Muscle of back (tissue), 13 donors: Measurements from ENCODE around the gene CENPS. TPM values are rescaled to one million over a fixed set of nuclear protein-coding genes. Genes with fewer than 3 reads are reported as not detected.
A peak's percentile ranks its signal among the peaks of the same experiment; 100 is the strongest.

Source experiments
- DNase-seq, 3 donors: peaks; one replicate each; pipeline versions ENCODE4 v3.0.0 to v3.0.0-alpha.2; 2013
- long read RNA-seq, 9 donors: transcript quantifications; one replicate each; lab custom pipeline, GENCODE V29; 2026
- polyA plus RNA-seq, 10 donors: library from polyadenylated mRNA; unstranded; fragments of 120-200 nt; gene quantifications; one replicate each; pipeline ENCODE4 v1.2.1, GENCODE V29; 2013; ENCODE audit not compliant: insufficient read length in 10 of 10

Gene CENPS
- 10 to 100 TPM in 2 of 10 donors, 1 to 10 TPM in 8; 7.0 to 13.1 (median 8.6) TPM for polyA plus RNA-seq
- long read RNA-seq, donor 1, partial matches to known transcripts: 0 of 2 reads
- long read RNA-seq, donor 1, other reads (novel, unspliced or antisense): 0 of 2 reads
- long read RNA-seq, donor 2, transcript CENPS-204 (5 exons, 914 nt): major isoform, 6 of 7 reads
- long read RNA-seq, donor 2, partial matches to known transcripts: 0 of 7 reads
- long read RNA-seq, donor 2, other reads (novel, unspliced or antisense): 0 of 7 reads
- long read RNA-seq, donor 3: 0 reads
- long read RNA-seq, donor 4, partial matches to known transcripts: 0 of 5 reads
- long read RNA-seq, donor 4, other reads (novel, unspliced or antisense): 0 of 5 reads
- long read RNA-seq, donor 5, partial matches to known transcripts: 0 of 2 reads
- long read RNA-seq, donor 5, other reads (novel, unspliced or antisense): 0 of 2 reads
- long read RNA-seq, donor 6, transcript CENPS-204 (5 exons, 914 nt): major isoform, 6 of 7 reads
- long read RNA-seq, donor 6, partial matches to known transcripts: 0 of 7 reads
- long read RNA-seq, donor 6, other reads (novel, unspliced or antisense): 0 of 7 reads
- long read RNA-seq, donor 7, partial matches to known transcripts: 0 of 2 reads
- long read RNA-seq, donor 7, other reads (novel, unspliced or antisense): 0 of 2 reads
- long read RNA-seq, donor 8, partial matches to known transcripts: 0 of 4 reads
- long read RNA-seq, donor 8, other reads (novel, unspliced or antisense): 0 of 4 reads
- long read RNA-seq, donor 9: 0 reads

DNA sequence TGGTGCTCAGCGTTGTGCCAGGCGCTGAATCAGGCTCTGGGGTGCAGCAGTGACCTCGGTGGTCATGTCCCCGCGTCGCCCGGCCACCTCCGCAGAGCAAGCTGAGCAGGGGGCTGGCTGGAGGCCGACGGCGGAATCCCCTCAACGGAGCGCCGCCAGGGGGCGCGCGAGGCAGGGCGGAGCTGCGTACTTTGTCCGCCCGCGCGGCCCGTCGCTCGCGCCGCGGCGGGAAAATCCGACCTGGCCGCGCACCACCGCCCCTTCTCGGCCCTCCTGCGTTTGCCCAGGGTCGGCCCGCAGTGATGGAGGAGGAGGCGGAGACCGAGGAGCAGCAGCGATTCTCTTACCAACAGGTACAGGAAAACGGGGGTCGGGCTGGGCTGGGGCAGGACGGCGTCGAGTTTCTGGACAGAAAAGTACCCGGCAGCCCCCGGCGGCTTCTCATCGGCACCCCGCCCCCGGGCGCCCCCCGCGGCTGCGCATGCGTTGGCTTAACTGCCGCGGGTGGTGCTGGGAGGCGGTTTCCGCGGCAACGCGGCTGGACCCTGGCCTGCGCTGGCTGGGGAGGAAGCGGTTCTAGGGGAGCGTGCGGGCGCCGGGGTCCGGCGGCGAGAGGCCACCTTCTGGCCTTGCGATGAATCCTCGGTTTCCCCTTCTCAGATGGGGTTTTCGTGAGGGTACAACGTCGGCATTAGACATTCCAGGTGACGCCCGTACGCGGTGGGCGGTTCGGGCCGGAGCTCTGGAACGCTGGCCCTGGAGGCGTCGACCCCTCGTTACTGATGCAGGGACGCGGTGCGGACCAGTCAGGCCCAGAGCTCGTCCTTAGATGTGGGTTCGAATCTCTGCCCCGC is at the start of gene CENPS:
Gene CENPS (plus strand): TSS at position 218 of the 854 bp plus-strand sequence. CDS start 85 bp downstream, at position 303.
- DNase-seq: peak; percentile 91 to 98 (median 96)

DNA sequence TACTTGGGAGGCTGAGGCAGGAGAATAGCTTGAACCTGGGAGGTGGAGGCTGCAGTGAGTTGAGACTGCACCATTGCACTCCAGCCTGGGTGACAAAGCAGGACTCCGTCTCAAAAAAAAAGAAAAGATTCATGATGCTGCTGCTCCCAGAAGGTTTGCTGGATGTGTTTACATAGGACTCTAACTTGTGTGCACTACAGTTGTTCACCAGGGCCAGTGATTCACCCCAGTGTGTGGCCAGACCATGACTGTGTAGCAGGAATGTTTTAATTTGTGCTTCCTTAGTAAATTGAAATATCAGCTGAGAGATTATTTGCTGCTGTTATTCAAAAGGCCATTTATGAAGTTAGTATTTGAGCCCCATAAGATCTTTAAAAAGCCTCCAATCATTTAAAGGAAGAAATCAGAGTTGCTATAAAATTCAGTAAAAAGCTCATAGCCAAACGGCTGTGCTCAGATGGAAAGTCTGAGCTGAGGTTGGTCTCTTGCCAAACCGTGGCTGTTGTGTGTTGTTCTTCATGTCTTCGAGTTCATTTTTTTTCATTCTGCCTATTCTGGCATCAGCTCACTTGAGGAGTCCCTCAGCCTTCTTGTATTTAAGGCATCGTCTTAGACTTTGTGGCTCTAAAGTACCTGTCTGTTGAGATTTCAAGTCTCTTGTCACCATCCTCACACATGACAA is 49.5 kb upstream of the CENPS start:
- DNase-seq: peak; percentile 59 to 81 (median 75)

DNA sequence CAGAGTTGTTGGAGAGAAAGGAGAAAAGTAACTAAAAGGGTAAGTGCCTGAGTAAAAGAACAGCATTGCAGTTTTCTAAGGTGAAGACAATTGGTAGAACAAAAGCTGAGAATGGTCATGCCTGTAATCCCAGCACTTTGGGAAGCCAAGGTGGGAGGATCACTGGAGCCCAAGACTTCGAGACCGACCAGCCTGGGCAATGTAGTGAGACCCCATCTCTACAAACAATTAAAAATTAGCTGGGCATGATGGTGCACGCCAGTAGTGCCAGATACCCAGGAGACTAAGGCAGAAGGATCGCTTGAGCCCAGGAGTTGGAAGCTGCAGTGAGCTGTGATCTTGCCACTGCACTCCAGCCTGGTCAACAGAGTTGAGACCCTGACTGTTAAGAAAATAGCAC is 46.6 kb upstream of the CENPS start:
- DNase-seq: no peak

DNA sequence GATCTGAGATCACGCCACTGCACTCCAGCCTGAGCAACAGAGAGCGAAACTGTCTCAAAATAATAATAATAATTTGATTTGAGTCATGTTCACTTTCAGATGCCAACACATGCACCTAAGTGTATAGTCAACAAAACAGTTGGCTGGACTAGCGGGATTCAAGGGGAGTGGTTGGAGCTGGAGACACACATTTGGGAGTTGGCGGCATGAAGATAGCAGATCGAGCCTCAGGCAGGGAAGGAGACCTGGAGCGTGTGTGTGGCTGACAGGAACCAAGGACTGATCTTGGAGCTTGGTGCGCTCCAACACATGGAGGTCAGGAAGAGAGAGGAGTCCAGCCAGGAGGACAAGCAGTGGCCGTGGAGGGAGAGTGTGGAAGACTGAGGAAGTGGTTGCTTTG is 46.0 kb upstream of the CENPS start:
- no peak for DNase-seq

DNA sequence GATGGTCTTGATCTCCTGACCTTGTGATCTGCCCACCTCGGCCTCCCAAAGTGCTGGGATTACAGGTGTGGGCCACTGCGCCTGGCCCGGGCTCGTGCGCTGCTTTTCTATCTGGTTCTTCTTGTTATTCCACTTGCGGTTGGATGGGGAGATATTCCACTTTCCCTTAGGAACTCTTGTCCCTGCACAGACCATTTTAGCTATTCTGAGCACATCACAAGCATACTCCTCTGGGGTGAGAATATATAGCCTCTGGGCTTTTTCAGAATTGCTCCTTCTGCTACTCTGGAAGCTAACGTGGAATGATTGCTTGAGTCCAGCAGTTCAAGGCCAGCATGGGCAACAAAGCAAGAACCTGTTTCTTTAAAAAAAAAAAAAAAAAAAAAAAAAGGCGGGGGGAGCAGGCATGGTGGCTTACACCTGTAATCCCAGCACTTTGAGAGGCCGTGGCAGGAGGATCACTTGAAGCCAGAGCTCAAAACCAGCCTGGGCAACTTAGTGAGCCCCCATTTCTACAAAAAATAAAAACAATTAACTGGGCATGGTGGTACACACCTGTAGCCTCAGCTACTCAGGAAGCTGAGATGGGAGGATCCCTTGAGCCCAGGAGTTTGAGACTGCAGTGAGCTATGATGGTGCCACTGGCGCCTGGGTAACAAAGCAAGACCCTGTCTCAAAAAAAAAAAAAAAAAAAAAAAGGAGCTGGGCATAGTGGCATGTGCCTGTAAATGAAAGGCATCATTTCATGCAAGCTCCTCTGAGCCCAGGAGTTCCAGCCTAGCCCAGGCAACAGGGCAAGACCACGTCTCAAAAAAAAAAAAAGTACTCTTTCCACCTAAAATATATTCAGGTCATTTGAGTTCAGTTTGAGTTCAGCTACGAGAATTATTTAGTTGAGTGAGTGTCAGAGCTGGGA is 43.2 kb upstream of the CENPS start:
- DNase-seq: no peak

DNA sequence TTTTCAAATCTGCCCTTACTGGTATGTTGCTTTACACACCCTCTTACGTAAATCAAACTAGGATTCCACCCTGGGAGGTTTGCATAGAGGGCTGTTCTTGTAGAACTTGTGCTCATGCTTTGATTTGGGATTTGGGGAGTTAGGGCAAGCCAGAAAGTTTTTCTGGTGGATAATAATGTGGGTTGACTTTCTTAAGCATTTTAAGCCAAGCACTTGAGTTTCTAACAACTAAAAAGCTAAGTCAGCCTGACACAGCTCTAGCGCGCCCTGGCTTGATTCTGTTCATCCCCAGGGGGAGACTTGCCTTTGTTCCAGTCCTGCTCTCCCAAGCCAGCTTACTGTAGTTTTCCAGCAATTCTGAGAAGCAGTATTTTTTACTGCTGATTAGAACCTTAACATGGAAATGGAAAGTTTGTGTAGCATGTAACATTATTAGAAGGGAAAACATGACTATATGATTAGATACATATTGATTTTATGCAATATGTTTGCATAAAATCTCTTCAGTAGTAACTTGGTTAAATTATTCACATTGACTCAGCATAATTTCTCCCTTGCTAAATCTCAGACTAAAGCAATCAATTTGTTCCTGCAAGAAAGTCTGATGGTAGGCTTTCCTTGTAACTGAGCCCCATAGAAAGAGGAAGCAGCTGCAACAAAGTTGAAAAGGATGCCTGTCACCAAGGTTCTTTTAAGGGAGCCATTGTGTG is 42.4 kb upstream of the CENPS start:
- DNase-seq: peak; percentile 80 to 94 (median 87)

DNA sequence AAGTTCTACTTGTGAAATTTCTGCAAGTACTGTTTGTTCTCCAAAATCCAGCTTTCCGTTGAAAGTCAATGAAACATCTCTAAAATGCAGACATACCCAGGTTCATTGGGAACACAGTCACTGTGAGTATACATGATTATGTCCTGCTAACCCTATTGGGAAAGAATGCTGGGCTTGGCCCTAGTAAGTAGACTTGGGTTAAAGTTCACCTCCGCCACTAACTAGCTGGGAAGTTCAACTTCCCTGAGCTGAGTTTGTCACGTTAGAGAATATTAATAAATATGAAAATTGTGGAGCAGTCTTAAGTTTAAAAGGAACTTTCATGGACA is 41.9 kb upstream of the CENPS start:
- DNase-seq: no peak

DNA sequence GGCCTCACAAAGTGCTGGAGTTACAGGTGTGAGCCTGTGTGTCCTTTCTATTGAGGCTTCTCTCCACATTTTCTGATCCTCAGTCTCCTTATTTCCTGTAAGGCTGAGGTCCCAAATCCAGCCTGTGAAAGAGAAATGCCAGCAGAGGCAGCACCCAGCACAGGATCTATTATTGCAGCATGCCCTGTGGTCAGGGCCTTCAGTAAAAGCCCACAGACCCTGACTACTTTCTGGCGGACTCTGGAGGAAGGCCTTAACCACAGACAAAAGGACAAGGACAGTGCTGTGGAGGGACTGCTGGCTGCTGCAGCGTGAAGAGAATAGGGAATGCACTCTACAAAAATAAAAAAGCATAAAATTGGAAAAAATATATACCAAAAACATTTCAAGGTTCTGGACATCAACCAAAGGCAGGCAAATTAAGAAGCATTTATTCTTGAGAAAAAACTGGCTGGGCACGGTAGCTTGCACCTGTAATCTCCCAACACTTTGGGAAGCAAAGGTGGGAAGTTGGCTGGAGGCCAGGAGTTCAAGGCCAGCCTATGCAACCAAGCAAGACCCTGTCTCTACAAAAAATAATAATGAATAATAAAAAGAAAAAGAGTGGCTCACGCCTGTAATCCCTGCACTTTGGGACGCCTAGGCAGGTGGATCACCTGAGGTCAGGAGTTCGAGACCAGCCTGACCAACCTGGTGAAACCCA is 40.8 kb upstream of the CENPS start:
- DNase-seq: no peak

DNA sequence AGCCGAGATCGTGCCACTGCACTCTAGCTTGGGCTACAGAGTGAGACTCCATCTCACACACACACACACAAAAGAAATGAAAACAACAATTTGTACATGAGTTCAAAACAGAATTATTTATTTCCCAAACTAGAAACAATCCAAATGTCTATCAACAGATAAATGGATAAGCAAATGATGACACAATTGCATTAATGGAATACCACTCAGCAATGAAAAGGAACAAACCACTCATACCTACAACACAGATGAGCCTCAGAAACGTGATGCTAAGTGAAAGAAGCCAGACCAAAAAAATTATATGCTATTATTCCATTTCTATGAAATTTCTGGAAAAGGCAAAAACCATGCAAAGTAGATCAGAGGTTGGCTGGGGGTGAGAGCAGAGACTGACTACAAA is 33.4 kb upstream of the CENPS start:
- DNase-seq: no peak

DNA sequence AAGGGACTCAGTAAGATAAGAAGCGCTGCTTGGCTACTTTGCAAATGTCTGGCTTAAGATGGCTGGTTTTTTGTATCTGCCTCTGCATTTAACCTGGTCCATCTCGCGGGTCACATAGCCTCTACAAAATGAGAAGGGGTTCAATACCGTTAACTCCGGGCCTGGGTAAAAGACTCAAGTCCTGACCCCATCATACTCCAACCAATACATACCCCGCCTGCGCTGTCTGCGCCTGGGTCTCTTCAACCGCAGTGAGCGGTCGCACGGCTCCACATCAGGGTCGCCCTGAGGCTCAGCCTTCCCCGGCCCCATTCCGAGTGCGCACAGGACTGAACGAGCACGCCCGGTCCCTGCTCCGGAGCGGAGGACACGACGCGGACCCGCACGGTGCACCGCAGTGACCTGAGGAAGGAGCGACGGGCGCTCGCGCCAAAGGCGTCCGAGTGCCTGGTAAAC is 31.9 kb upstream of the CENPS start:
- no peak for DNase-seq

DNA sequence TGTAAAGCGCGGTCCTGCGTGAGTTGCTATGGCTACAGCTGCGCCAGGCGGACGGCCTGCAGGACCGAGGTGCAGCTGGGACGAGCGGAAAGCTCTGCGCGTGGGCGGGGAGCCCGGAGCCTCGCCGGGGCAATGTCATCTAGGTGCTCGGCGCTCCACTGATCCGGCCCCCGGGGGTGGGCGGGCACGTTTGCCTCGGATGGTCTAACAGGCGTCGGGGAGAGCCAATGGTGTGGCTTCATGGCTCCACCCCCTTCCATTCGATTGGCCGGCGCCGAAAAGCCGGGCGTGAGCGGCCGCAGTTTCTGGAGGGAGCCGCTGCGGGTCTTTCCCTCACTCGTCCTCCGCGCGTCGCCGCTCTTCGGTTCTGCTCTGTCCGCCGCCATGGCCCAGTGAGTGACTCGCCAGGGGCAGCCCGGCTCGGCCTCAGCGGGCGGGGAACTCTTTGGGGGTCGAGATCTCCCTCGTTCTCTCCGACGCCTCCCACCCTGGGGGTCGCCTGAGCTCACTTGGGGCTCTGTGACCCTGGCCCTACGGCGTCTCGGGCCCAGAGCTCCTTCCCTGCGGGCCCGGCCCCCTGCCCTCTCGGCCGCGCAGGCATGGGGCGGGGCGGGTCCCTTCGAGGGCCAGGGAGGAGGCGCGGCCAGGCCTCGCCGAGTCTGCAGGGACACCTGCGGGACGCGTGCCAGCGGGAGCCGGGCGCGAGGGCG is 31.3 kb upstream of the CENPS start, which contains the start of gene PGD:
Gene PGD (plus strand): TSS at position 331 of the 710 bp plus-strand sequence. CDS start 54 bp downstream, at position 385.
- DNase-seq: peak; percentile 98 to 99 (median 98)

DNA sequence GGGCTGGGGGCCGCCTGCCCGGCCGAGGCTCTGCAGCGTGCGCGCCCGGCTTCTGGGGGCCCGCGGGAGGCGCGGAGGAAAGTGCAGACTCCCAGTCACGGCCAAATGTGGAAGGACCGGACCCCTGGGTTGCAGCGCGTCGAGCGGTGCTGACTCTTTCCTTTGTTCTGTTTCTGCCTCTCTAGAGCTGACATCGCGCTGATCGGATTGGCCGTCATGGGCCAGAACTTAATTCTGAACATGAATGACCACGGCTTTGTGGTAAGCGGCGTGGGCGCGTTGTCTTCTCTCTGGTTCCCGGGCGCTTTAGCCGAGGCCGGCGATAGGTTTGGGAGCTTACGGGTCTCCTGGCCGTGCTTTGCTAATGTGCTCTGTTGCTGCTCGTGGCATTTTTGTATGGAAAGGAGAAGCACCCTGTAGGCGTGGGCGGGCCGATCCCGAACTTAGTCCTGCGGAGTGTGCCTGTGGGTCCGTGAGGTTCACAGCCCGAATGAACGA is 30.7 kb upstream of the CENPS start:
- peak in 1 of 3 donors; percentile 58 for DNase-seq

DNA sequence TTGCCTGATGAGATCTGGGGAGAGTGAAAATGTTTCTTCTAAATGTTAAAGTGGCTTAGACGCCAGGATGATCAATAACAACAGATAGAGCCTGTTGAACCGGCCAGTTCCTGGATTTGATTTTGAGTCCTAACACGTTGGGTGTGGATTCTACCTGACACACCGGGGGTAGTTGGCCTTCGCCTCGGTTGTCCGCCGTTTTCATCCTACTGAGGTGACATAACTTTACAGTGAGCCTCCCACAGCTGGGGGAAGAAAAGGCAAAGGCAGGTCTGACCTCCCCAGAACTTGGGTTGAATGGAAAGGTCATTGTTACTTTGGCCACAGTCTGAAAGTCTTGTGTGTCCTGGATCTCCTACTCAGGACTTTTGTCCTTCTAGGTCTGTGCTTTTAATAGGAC is 30.2 kb upstream of the CENPS start:
- peak in 1 of 3 donors; percentile 25 for DNase-seq

DNA sequence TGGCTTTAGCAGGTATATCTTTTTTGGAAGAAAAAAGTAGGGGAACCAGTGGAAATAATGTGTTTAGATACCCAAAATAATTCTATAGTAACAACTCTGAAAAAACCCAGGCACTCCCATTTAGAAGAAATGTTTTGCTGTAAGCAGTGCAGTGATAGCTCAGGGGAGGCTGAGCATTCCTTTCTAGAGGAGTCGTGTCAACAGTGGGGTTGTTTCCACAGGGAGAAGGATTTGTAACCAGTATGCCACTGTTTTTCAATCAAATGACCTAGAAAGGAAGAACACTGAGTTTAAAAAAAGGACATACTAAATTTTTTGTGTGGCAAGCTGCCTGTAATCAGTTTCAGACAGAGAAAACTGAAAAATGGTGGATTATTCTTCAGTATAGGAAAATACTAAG is 29.0 kb upstream of the CENPS start:
- no peak for DNase-seq

DNA sequence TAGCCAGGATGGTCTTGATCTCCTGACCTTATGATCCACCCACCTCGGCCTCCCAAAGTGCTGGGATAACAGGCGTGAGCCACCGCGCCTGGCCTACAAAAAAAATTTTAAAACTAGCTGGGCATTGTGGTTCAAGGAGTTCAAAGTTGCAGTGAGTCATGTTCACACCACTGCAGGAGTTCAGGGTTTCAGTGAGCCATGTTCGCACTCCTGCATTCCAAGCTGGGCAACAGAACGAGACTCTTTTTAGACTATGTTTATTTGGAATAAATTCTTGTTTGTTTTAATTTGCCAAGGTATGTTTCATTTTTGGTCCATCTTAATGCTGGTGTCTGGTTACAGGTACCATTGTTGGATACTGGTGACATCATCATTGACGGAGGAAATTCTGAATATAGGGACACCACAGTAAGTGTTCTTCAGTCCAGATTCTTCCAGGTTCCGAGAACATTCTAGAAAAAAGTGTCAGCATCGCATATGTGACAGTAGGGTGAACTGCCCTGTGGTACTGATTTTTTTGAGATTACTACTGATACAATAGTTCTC is 27.4 kb upstream of the CENPS start:
- DNase-seq: no peak

DNA sequence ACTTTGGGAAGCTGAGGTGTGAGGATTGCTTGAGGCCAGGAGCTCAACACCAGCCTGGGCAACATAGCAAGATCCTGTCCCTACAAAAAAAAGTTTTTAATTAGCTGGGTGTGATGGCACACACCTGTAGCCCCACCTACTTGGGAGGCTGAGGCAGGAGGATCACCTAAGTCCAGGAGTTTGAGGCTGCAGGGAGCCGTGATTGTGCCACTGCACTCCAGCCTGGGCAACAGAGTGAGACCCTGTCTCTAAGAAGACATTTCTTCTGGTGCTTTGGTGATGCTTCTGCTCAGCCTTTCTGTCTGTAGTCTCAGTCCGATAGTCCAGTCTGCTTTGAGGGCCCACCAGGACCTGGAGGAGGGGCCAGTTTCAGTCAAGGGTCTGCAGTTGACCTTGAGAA is 23.0 kb upstream of the CENPS start:
- DNase-seq: no peak

DNA sequence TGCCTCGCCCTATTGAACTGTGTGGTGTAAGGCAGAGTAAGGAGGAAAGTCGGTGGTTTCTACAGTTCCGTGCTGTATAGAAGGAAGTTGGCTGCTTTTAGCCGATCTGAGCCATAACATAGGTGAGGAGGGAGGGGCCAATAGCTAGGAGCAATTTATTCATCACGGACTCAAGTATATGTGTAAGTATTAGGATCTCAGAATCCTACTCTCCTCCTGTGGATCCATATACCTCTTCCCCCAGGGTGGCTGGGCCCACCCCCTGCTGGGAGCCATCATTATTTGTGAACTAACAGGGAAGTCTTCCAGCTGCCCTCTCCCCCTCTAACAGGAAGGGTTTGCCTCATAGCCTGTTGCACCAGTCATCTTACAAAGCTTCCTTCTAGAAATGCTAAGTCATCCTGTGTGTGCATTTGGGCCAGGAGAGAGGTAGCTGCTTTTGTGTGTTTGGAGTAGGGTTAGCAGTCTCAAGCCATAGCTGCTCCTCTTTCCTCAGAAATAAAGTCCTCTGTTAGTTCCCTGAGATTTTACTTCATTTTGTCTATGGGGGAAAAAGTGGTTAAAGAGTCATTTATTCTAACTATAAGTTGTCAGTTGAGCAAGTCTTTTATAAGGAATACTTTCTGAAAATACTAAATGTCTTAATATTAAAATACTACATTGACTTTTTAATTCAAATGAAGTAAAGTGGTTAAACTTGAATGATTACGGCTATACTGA is 14.9 kb upstream of the CENPS start:
- DNase-seq: peak in 2 of 3 donors; percentile 27 to 32
